Stimulated activated naive B cell treated with anti-CD40 and anti-IgM and Interleukin-4, amounts not matched to agents 10 μg/mL and 1 μg/mL and 100 μg/mL, for 72 hours (primary cell): Measurements from ENCODE around the gene JPT1.
A peak's percentile ranks its signal among the peaks of the same experiment; 100 is the strongest.
"Not testable (repeated sequence)": the region's sequence is repeated elsewhere in the genome, so short reads cannot be mapped to it uniquely, and the experiment has no call there.

Experiments used
- ATAC-seq, 2 donors: fragments of 150-1000 bp; cut with Tn5 transposase; replicated peaks; 2 replicates each; pipeline ENCODE4 v1.10.0; 2021; ENCODE audit warnings: moderate library complexity in 1 of 2
- DNase-seq: peaks from one replicate; pipeline ENCODE4 v3.0.0; 2021
- H3K27ac Mint-ChIP-seq: one replicate; pipeline ENCODE4 v1.8.0; 2022; ENCODE audit warnings: mild to moderate bottlenecking, mixed read lengths
- H3K27me3 Mint-ChIP-seq, 2 donors: one replicate each; pipeline ENCODE4 v1.8.0; 2022; ENCODE audit warnings: mixed read lengths in 2 of 2
- H3K36me3 Mint-ChIP-seq, 2 donors: one replicate each; pipeline ENCODE4 v1.8.0; 2022; ENCODE audit warnings: mixed read lengths in 2 of 2, mild to moderate bottlenecking in 1 of 2
- H3K4me1 Mint-ChIP-seq, 2 donors: one replicate each; pipeline ENCODE4 v1.8.0; 2022; ENCODE audit warnings: mixed read lengths in 2 of 2, mild to moderate bottlenecking in 1 of 2
- H3K4me3 Mint-ChIP-seq, 2 donors: one replicate each; pipeline ENCODE4 v1.8.0; 2022; ENCODE audit warnings: mild to moderate bottlenecking in 2 of 2, mixed read lengths in 2 of 2, moderate library complexity in 1 of 2
- H3K9me3 Mint-ChIP-seq, 2 donors: one replicate each; pipeline ENCODE4 v1.8.0; 2022; ENCODE audit warnings: mixed read lengths in 2 of 2, mild to moderate bottlenecking in 1 of 2

Gene JPT1

GRCh38 chr17:75174996-75175395 lies 20.7 kb upstream of the JPT1 start:
- ATAC-seq = no peak
- peaks cover 26 to 30% of the 10 kb centered on the region in 2 donors for H3K36me3 Mint-ChIP-seq
- no peaks in the 10 kb centered on the region for H3K27me3 Mint-ChIP-seq
- no peak for DNase-seq
- peaks cover 6 to 31% of the 10 kb centered on the region in 2 donors for H3K4me1 Mint-ChIP-seq
- no peak overlapping the region for H3K27ac Mint-ChIP-seq
- H3K9me3 Mint-ChIP-seq = no peaks in the 10 kb centered on the region
- H3K4me3 Mint-ChIP-seq = no peak overlapping the region

GRCh38 chr17:75173526-75173925 lies 19.2 kb upstream of the JPT1 start:
- no peak overlapping the region for H3K27ac Mint-ChIP-seq
- H3K4me3 Mint-ChIP-seq = no peak overlapping the region
- H3K27me3 Mint-ChIP-seq = no peaks in the 10 kb centered on the region
- DNase-seq (no peak), ATAC-seq (no peak)
- peaks cover 6 to 25% of the 10 kb centered on the region in 2 donors for H3K4me1 Mint-ChIP-seq
- peaks cover 26 to 27% of the 10 kb centered on the region in 2 donors for H3K36me3 Mint-ChIP-seq
- H3K9me3 Mint-ChIP-seq = no peaks in the 10 kb centered on the region

GRCh38 chr17:75168998-75169397 lies 14.7 kb upstream of the JPT1 start:
- H3K4me1 Mint-ChIP-seq = peaks cover 4 to 11% of the 10 kb centered on the region in 2 donors
- no peaks in the 10 kb centered on the region for H3K9me3 Mint-ChIP-seq
- ATAC-seq (no peak), DNase-seq (no peak)
- H3K36me3 Mint-ChIP-seq = peaks cover 28 to 29% of the 10 kb centered on the region in 2 donors
- no peak overlapping the region for H3K4me3 Mint-ChIP-seq
- no peaks in the 10 kb centered on the region for H3K27me3 Mint-ChIP-seq
- H3K27ac Mint-ChIP-seq = no peak overlapping the region

GRCh38 chr17:75164606-75165005 lies 10.3 kb upstream of the JPT1 start:
- peaks cover 18 to 22% of the 10 kb centered on the region in 2 donors for H3K36me3 Mint-ChIP-seq
- H3K4me1 Mint-ChIP-seq, H3K27ac Mint-ChIP-seq, DNase-seq, H3K27me3 Mint-ChIP-seq, ATAC-seq, H3K9me3 Mint-ChIP-seq, H3K4me3 Mint-ChIP-seq: not testable (repeated sequence)

GRCh38 chr17:75163074-75163473 lies 8.8 kb upstream of the JPT1 start:
- Mint-ChIP-seq H3K27ac (no peak overlapping the region), H3K4me3 (no peak overlapping the region), H3K4me1 (peaks cover 0 to 1% of the 10 kb centered on the region in 2 donors), H3K36me3 (peaks cover 19 to 21% of the 10 kb centered on the region in 2 donors), H3K9me3 (no peaks in the 10 kb centered on the region), H3K27me3 (no peaks in the 10 kb centered on the region)
- no peak for ATAC-seq
- no peak for DNase-seq

DNA sequence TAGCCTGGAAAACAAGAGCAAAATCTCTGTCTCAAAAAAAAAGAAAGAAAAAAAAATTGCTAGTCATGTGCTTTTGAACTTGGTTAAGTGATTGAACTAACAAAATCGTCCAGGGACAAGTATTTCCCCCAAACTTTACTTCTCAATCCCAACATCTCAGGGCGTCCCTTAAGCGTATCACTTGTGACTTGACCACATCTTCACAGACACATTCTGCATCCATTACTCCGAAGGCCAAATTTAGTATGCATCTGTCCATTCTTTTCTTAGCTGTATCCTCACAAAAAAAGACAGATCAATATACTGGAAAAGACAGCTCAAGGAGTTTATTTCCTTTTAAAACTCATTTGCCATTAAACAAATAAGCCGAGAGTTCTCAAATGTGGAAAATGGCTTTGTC lies 5.9 kb upstream of the JPT1 start:
- no peak for ATAC-seq
- Mint-ChIP-seq H3K27ac (no peak overlapping the region), H3K9me3 (no peaks in the 10 kb centered on the region), H3K4me1 (peaks cover 2 to 14% of the 10 kb centered on the region in 2 donors), H3K36me3 (peaks cover 13 to 24% of the 10 kb centered on the region in 2 donors), H3K4me3 (no peak overlapping the region), H3K27me3 (no peaks in the 10 kb centered on the region)
- DNase-seq = no peak

DNA sequence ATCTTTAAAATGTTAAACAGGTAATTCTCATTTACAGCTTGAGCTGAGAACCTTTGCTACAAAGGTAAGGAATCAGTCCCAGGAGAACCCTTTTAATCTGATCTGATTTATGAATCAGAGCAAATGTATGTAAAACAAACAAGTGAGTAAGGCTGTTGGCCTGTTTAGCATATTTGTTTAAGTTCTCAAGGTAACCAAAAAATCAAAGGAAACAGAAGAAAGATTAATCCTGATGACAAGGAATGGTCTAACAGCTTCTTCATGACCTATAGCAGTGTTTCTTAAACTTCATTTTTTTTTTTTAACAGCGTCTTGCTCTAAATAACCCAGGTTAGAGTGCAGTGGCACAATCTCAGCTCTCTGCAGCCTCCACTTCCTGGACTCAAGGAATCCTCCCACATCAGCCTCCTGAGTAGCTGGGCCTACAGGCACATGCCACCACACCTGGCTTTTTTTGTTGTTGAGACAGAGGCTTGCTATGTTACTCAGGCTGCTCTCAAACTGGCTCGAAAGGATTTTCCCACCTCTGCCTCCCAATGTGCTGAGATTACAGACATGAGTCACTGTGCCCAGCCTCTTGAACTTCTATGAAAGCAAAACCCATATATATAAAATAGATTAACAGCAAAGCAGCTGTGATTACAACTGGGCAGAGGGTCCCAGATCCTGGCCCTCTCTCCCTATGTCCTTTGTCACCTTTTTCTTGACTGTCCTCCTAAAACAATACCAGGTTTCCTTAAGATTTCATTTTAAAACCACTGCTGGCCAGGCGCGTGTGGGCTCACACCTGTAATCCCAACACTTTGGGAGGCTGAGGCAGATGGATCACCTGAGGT lies 5.1 kb upstream of the JPT1 start:
- no peak overlapping the region for H3K27ac Mint-ChIP-seq
- peaks cover 13 to 24% of the 10 kb centered on the region in 2 donors for H3K36me3 Mint-ChIP-seq
- H3K4me1 Mint-ChIP-seq = peaks cover 3 to 14% of the 10 kb centered on the region in 2 donors
- DNase-seq = no peak
- no peaks in the 10 kb centered on the region for H3K27me3 Mint-ChIP-seq
- ATAC-seq = no peak
- H3K4me3 Mint-ChIP-seq = no peak overlapping the region
- H3K9me3 Mint-ChIP-seq = no peaks in the 10 kb centered on the region

- Mint-ChIP-seq H3K4me1 (peaks cover 3 to 18% of the 10 kb centered on the region in 2 donors), H3K36me3 (peaks cover 6 to 18% of the 10 kb centered on the region in 2 donors)
- H3K27ac Mint-ChIP-seq, H3K4me3 Mint-ChIP-seq, H3K9me3 Mint-ChIP-seq, H3K27me3 Mint-ChIP-seq, ATAC-seq, DNase-seq: not testable (repeated sequence)
Measured at GRCh38 chr17:75158480-75158879, 4.2 kb upstream of the JPT1 start.

GRCh38 chr17:75155191-75155601 lies 884 bp upstream of the JPT1 start:
- H3K36me3 Mint-ChIP-seq = peaks cover 6 to 17% of the 10 kb centered on the region in 2 donors
- no peaks in the 10 kb centered on the region for H3K9me3 Mint-ChIP-seq
- H3K4me3 Mint-ChIP-seq = no peak overlapping the region
- H3K27ac Mint-ChIP-seq = no peak overlapping the region
- no peaks in the 10 kb centered on the region for H3K27me3 Mint-ChIP-seq
- ATAC-seq = no peak
- peaks cover 11 to 31% of the 10 kb centered on the region in 2 donors for H3K4me1 Mint-ChIP-seq
- no peak for DNase-seq

DNA sequence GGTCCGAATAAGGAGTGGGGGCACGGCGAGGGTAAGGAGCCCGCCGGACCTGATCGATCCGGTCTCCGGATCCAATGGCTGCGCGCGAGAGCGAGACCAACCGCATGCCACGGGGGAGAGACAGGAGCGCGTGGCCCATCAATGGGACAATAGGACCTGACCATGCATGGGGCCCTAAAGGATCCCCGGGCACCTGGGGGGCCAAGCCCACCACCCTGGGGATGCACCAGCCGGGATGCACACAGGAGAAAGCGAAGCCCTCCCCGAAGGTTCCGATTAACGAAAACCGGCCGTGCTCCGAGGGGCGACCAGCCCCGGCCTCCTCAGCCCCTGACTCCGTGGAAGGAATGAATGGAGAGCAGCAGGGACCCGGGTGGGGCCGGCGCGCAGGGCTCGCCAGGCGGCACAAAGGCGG lies 525 bp downstream of the JPT1 start:
- Mint-ChIP-seq H3K4me3 (peak overlapping the region; percentile 92 to 95), H3K27me3 (no peaks in the 10 kb centered on the region), H3K9me3 (no peaks in the 10 kb centered on the region), H3K4me1 (peaks cover 11 to 31% of the 10 kb centered on the region in 2 donors), H3K27ac (peak overlapping the region; percentile 93), H3K36me3 (peaks cover 4 to 17% of the 10 kb centered on the region in 2 donors)
- DNase-seq = no peak
- ATAC-seq = peak; percentile 4 to 5

DNA sequence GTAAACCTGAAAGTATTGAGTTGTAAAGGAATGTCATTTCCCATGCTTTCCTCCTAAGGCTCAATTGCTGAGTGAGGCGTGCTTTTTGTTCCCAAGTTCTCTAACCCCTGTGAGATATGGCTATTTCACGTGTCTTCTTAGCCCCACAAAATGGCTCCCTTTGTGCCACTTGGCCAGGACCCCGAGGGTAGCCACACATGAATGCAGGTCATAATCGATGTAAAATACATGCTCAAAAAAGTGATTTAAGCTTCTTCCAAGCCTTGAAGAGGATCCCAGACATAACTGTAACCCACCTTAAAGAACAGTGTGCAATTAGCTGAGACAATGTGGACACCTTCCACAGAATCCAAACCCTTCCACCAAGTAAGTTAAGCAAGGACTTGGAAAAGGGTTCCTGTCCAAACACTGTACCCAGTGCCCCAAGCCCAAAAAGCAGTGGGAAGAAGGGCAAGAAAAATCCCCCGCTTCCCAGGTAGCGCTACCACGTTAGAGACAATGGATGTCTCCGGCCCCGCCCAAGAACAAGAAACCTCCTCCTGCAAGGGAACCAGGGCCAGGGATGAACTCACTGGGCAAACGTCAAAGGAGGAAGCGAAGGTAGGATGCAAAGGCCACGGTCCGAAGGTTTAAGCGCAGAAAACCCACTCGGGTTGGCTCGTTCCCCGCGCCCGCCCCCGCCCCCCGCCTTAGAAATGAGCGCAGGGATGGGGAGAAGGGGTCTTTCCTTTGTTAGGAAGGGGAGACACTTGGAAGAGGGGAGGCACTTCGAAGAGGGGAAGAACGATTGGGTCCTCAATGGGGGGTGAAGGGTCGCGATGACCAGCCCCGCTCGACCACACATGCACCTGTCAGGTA lies 1.2 kb downstream of the JPT1 start:
- peak overlapping the region; percentile 92 to 95 for H3K4me3 Mint-ChIP-seq
- peaks cover 13 to 37% of the 10 kb centered on the region in 2 donors for H3K4me1 Mint-ChIP-seq

DNA sequence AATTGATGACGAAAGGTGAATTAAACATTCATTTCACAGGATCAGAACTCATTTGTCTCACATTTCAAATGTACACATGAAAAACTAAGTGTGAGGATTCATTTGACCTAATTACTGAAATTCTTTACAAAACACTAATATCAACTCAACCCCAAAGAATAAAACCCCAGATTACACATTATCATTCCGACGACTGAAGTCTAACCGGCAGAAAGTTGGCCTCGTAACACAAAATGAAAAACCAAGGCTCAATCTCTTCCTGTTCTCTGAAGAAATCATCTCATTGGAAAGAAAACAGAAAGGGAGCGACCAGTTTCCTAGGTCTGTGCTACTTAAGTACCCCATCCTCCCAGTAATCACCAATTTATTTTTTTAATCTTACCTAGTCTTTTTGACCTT lies 1.8 kb downstream of the JPT1 start:
- peak overlapping the region; percentile 39 to 92 for H3K4me3 Mint-ChIP-seq
- peaks cover 13 to 24% of the 10 kb centered on the region in 2 donors for H3K36me3 Mint-ChIP-seq
- peaks cover 13 to 37% of the 10 kb centered on the region in 2 donors for H3K4me1 Mint-ChIP-seq
- no peaks in the 10 kb centered on the region for H3K9me3 Mint-ChIP-seq
- DNase-seq = no peak
- H3K27ac Mint-ChIP-seq = no peak overlapping the region
- no peak for ATAC-seq
- H3K27me3 Mint-ChIP-seq = no peaks in the 10 kb centered on the region

More for the DNA sequence above, 1.2 kb downstream of the JPT1 start:
- Mint-ChIP-seq H3K27ac (peak overlapping the region; percentile 93), H3K27me3 (no peaks in the 10 kb centered on the region), H3K36me3 (peaks cover 10 to 21% of the 10 kb centered on the region in 2 donors), H3K9me3 (no peaks in the 10 kb centered on the region)
- DNase-seq = no peak
- no peak for ATAC-seq

- Mint-ChIP-seq H3K4me3 (no peak overlapping the region), H3K27me3 (no peaks in the 10 kb centered on the region), H3K9me3 (no peaks in the 10 kb centered on the region), H3K4me1 (peaks cover 14 to 41% of the 10 kb centered on the region in 2 donors), H3K27ac (no peak overlapping the region), H3K36me3 (peaks cover 16 to 24% of the 10 kb centered on the region in 2 donors)
- ATAC-seq (no peak), DNase-seq (no peak)
Measured at GRCh38 chr17:75151930-75152329, 2.4 kb downstream of the JPT1 start.

DNA sequence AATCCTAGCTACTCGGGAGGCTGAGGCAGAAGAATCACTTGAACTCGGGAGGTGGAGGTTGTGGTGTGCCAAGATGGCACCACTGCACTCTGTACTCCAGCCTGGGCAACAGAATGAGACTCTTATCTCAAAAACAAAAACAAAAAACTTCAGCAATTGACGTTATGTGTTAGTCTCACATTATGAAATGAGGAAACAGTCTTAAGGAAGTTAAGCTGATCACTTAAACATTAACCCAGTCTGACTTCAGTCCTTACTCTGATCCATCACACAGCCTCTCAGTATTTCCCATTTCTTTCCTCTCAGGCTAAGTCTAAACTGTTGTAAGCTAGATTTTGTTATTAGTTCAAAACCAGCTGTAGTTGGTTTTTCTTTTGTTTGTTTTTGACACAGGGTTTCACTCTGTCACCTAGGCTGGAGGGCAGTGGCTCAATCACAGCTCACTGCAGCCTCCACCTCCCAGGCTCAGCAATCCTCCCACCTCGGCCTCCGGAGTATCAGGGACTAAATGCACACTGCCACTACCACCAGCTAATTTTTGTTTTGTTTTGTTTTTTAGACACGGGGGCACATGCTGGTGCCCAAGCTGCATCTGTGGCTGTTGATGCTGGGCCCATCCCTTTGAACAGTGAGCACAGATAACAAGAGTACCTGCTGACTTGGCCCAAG lies 6.3 kb downstream of the JPT1 start:
- H3K27me3 Mint-ChIP-seq = no peaks in the 10 kb centered on the region
- peaks cover 32 to 40% of the 10 kb centered on the region in 2 donors for H3K36me3 Mint-ChIP-seq

More for the DNA sequence above, 6.3 kb downstream of the JPT1 start:
- no peak overlapping the region for H3K4me3 Mint-ChIP-seq
- peak overlapping the region; percentile 38 for H3K27ac Mint-ChIP-seq
- ATAC-seq (peak; percentile 36 to 46), DNase-seq (no peak)
- no peaks in the 10 kb centered on the region for H3K9me3 Mint-ChIP-seq
- peaks cover 9 to 29% of the 10 kb centered on the region in 2 donors for H3K4me1 Mint-ChIP-seq
